ENCODE measurements around the gene MCTP1. TPM values are rescaled to one million over a fixed set of nuclear protein-coding genes. Genes with fewer than 3 reads are reported as not detected.
A peak's percentile ranks its signal among the peaks of the same experiment; 100 is the strongest.

The MCTP1 gene
- total RNA-seq, 1 experiment from 2014 or later = 7.5 TPM

- intact Hi-C loops (cut with micrococcal nuclease) = loop anchor here (2.0 kb wide), 1 partner anchor 17 kb away; no protein-coding TSS in a partner anchor
- H3K27me3 ChIP-seq (ENCODE audit: low read length) = no peaks in the 10 kb centered on the region
- no peaks in the 10 kb centered on the region for H3F3A ChIP-seq (ENCODE audit: low read length, unreplicated experiment)
- no peaks in the 10 kb centered on the region for H4K20me1 ChIP-seq (ENCODE audit: low read length)
- H3K9ac ChIP-seq (ENCODE audit: low read length) = no peak overlapping the region
- no peak overlapping the region for H3K4me2 ChIP-seq (ENCODE audit: low read length)
- H2AFZ ChIP-seq (ENCODE audit: low read length) = no peak overlapping the region
- DNase-seq (no peak), ATAC-seq (no peak)
- TF ChIP-seq CTCF (conservative IDR thresholded peaks at IDR 0.05; ENCODE audit: low read depth, low read length) (no peak), EZH2 (IDR thresholded peaks at IDR 0.05; ENCODE audit: low read length, unreplicated experiment) (no peak), EZH2phosphoT487 (IDR thresholded peaks at IDR 0.05; ENCODE audit: borderline replicate concordance, low read length) (no peak)
- no peaks in the 10 kb centered on the region for H3K36me3 ChIP-seq (ENCODE audit: low read depth, low read length)
- H3K4me3 ChIP-seq (ENCODE audit: low read length) = no peak overlapping the region
- H3K4me1 ChIP-seq (ENCODE audit: insufficient read depth, low read length) = peaks cover 8% of the 10 kb centered on the region; the same call in 1 of the 2 replicates
- CTCF ChIA-PET = no interaction called here
- no peaks in the 10 kb centered on the region for H3K79me2 ChIP-seq (ENCODE audit: low read length)
- BruUV-seq (replicated peaks) = no TSS peak
- no peak overlapping the region for H3K27ac ChIP-seq (ENCODE audit: low read length)
- POLR2A ChIA-PET (ENCODE audit: unreplicated experiment) = no interaction called here
- no peaks in the 10 kb centered on the region for H3K9me2 ChIP-seq (replicated peaks; ENCODE audit: low read length)
- H3K9me3 ChIP-seq (ENCODE audit: low read length) = no peaks in the 10 kb centered on the region
These were observed 392.9 kb downstream of the MCTP1 start for GRCh38 chr5:94891972-94892371.

GRCh38 chr5:94891565-94891964 lies 393.3 kb downstream of the MCTP1 start:
- Histone ChIP-seq H3K9me3 (ENCODE audit: low read length) (no peaks in the 10 kb centered on the region), H3K27ac (ENCODE audit: low read length) (no peak overlapping the region), H3K36me3 (ENCODE audit: low read depth, low read length) (no peaks in the 10 kb centered on the region), H3K4me1 (ENCODE audit: insufficient read depth, low read length) (peaks cover 8% of the 10 kb centered on the region; the same call in 1 of the 2 replicates), H2AFZ (ENCODE audit: low read length) (no peak overlapping the region), H3K9ac (ENCODE audit: low read length) (no peak overlapping the region), H3K4me3 (ENCODE audit: low read length) (no peak overlapping the region), H3K79me2 (ENCODE audit: low read length) (no peaks in the 10 kb centered on the region), H3K27me3 (ENCODE audit: low read length) (no peaks in the 10 kb centered on the region), H4K20me1 (ENCODE audit: low read length) (no peaks in the 10 kb centered on the region), H3K9me2 (replicated peaks; ENCODE audit: low read length) (no peaks in the 10 kb centered on the region), H3F3A (ENCODE audit: low read length, unreplicated experiment) (no peaks in the 10 kb centered on the region), H3K4me2 (ENCODE audit: low read length) (no peak overlapping the region)
- no TSS peak for BruUV-seq (replicated peaks)
- CTCF ChIA-PET = no interaction called here
- ATAC-seq = no peak
- intact Hi-C loops (cut with micrococcal nuclease) = loop anchor here (2.0 kb wide), 1 partner anchor 17 kb away; no protein-coding TSS in a partner anchor
- TF ChIP-seq EZH2phosphoT487 (IDR thresholded peaks at IDR 0.05; ENCODE audit: borderline replicate concordance, low read length) (no peak), EZH2 (IDR thresholded peaks at IDR 0.05; ENCODE audit: low read length, unreplicated experiment) (no peak), CTCF (conservative IDR thresholded peaks at IDR 0.05; ENCODE audit: low read depth, low read length) (no peak)
- no peak for DNase-seq
- POLR2A ChIA-PET (ENCODE audit: unreplicated experiment) = no interaction called here

GRCh38 chr5:94890907-94891306 lies 394.0 kb downstream of the MCTP1 start:
- Histone ChIP-seq H4K20me1 (ENCODE audit: low read length) (no peaks in the 10 kb centered on the region), H3K36me3 (ENCODE audit: low read depth, low read length) (no peaks in the 10 kb centered on the region), H3K27me3 (ENCODE audit: low read length) (no peaks in the 10 kb centered on the region), H3K79me2 (ENCODE audit: low read length) (no peaks in the 10 kb centered on the region), H2AFZ (ENCODE audit: low read length) (no peak overlapping the region), H3K9me3 (ENCODE audit: low read length) (no peaks in the 10 kb centered on the region), H3K27ac (ENCODE audit: low read length) (no peak overlapping the region), H3K4me1 (ENCODE audit: insufficient read depth, low read length) (peaks cover 8% of the 10 kb centered on the region; the same call in 1 of the 2 replicates), H3K9ac (ENCODE audit: low read length) (no peak overlapping the region), H3F3A (ENCODE audit: low read length, unreplicated experiment) (no peaks in the 10 kb centered on the region), H3K9me2 (replicated peaks; ENCODE audit: low read length) (no peaks in the 10 kb centered on the region), H3K4me2 (ENCODE audit: low read length) (peak overlapping the region; percentile 42; the same call in 1 of the 2 replicates), H3K4me3 (ENCODE audit: low read length) (no peak overlapping the region)
- ATAC-seq = peak; percentile 51
- POLR2A ChIA-PET (ENCODE audit: unreplicated experiment) = no interaction called here
- no TSS peak for BruUV-seq (replicated peaks)
- CTCF ChIA-PET = no interaction called here
- TF ChIP-seq CTCF (conservative IDR thresholded peaks at IDR 0.05; ENCODE audit: low read depth, low read length) (no peak), EZH2phosphoT487 (IDR thresholded peaks at IDR 0.05; ENCODE audit: borderline replicate concordance, low read length) (no peak), EZH2 (IDR thresholded peaks at IDR 0.05; ENCODE audit: low read length, unreplicated experiment) (no peak)
- DNase-seq = peak; percentile 37
- intact Hi-C loops (cut with micrococcal nuclease) = loop anchor here (2.0 kb wide), 1 partner anchor 18 kb away; no protein-coding TSS in a partner anchor
